NCI-H82 (cell line): ENCODE data around the gene CYTH1.

Source experiments
- DNase-seq: peaks from one replicate; lab custom pipeline; 2025; lab: John Stamatoyannopoulos, UW

Gene CYTH1

GRCh38 chr17:78781893-78782304, at the start of gene CYTH1:
Gene CYTH1, minus strand, starts transcription at chr17:78782273. Its CDS starts 50 bp downstream, at chr17:78782223.
- DNase-seq = no peak

- no peak for DNase-seq
These were observed 47.4 kb upstream of the CYTH1 start for GRCh38 chr17:78829477-78829876.

GRCh38 chr17:78828470-78829185, 46.6 kb upstream of the CYTH1 start:
- peak; percentile 51 for DNase-seq

GRCh38 chr17:78826836-78827509, 44.9 kb upstream of the CYTH1 start:
- DNase-seq = no peak

GRCh38 chr17:78826421-78826820, 44.3 kb upstream of the CYTH1 start:
- no peak for DNase-seq

GRCh38 chr17:78825696-78826095, 43.6 kb upstream of the CYTH1 start:
- DNase-seq = no peak

- DNase-seq = no peak
These were observed 42.2 kb upstream of the CYTH1 start for GRCh38 chr17:78824240-78824639.

GRCh38 chr17:78823282-78824046, 41.4 kb upstream of the CYTH1 start:
- DNase-seq = no peak

- DNase-seq = no peak
These were observed 40.5 kb upstream of the CYTH1 start for GRCh38 chr17:78822552-78822951.

- no peak for DNase-seq
These were observed 39.9 kb upstream of the CYTH1 start for GRCh38 chr17:78821961-78822360.

GRCh38 chr17:78820841-78821240, 38.8 kb upstream of the CYTH1 start:
- DNase-seq = no peak

- DNase-seq = no peak
These were observed 38.0 kb upstream of the CYTH1 start for GRCh38 chr17:78819806-78820792.

GRCh38 chr17:78819402-78819801, 37.3 kb upstream of the CYTH1 start:
- DNase-seq = no peak

GRCh38 chr17:78818932-78819331, 36.9 kb upstream of the CYTH1 start:
- DNase-seq = no peak

GRCh38 chr17:78818152-78818846, 36.2 kb upstream of the CYTH1 start:
- DNase-seq = no peak

- DNase-seq = no peak
These were observed 35.0 kb upstream of the CYTH1 start for GRCh38 chr17:78817123-78817522.

GRCh38 chr17:78815696-78816095, 33.6 kb upstream of the CYTH1 start:
- no peak for DNase-seq

- no peak for DNase-seq
These were observed 30.8 kb upstream of the CYTH1 start for GRCh38 chr17:78812855-78813254.

GRCh38 chr17:78808163-78808562, 26.1 kb upstream of the CYTH1 start:
- DNase-seq = no peak

GRCh38 chr17:78806451-78806850, 24.4 kb upstream of the CYTH1 start:
- no peak for DNase-seq

GRCh38 chr17:78805301-78805700, 23.2 kb upstream of the CYTH1 start:
- no peak for DNase-seq
